Measurements from ENCODE around the gene SCO2. TPM values are rescaled to one million over a fixed set of nuclear protein-coding genes. Genes with fewer than 3 reads are reported as not detected.

SCO2 gene
- total and polyA plus RNA-seq, 2 donors: 0.79 to 3.3 TPM

- Histone ChIP-seq H3K4me1 (ENCODE audit: insufficient read depth) (no peaks in the 10 kb centered on the region), H3K27ac (ENCODE audit: low read depth) (no peak overlapping the region), H3K4me3 (ENCODE audit: low read depth, low read length) (no peak overlapping the region), H3K36me3 (ENCODE audit: insufficient read depth) (no peaks in the 10 kb centered on the region)
- WGBS: 82% methylated on average over 10 of the region's 10 CpGs
- no peak for DNase-seq (ENCODE audit: extremely low spot score)
Observed at GRCh38 chr22:50483106-50483505, 42.3 kb downstream of the SCO2 start.

- no peak overlapping the region for H3K27ac ChIP-seq (ENCODE audit: low read depth)
- H3K4me3 ChIP-seq (ENCODE audit: low read depth, low read length): no peak overlapping the region
- H3K36me3 ChIP-seq (ENCODE audit: insufficient read depth): no peaks in the 10 kb centered on the region
- DNase-seq (ENCODE audit: extremely low spot score): no peak
- 53% methylated on average over 35 of the region's 35 CpGs for WGBS
- no peaks in the 10 kb centered on the region for H3K4me1 ChIP-seq (ENCODE audit: insufficient read depth)
Observed at GRCh38 chr22:50482107-50483074, 43.0 kb downstream of the SCO2 start.

- H3K36me3 ChIP-seq (ENCODE audit: insufficient read depth): no peaks in the 10 kb centered on the region
- no peaks in the 10 kb centered on the region for H3K4me1 ChIP-seq (ENCODE audit: insufficient read depth)
- DNase-seq (ENCODE audit: extremely low spot score): no peak
- H3K4me3 ChIP-seq (ENCODE audit: low read depth, low read length): peak within 1 kb of the TSS; percentile 44
- no peak within 1 kb of the TSS for H3K27ac ChIP-seq (ENCODE audit: low read depth)
- 2% methylated on average over 70 of the region's 70 CpGs for WGBS
Observed at GRCh38 chr22:50481440-50482106, 43.8 kb downstream of the SCO2 start, which contains the start of gene ADM2. ADM2 (plus strand) TSS chr22:50481543; CDS start chr22:50481848, 305 bp downstream.

- Histone ChIP-seq H3K36me3 (ENCODE audit: insufficient read depth) (no peaks in the 10 kb centered on the region), H3K4me3 (ENCODE audit: low read depth, low read length) (peak overlapping the region; percentile 44)
- 3% methylated on average over 45 of the region's 45 CpGs for WGBS
Observed at GRCh38 chr22:50481045-50481439, 44.4 kb downstream of the SCO2 start.

GRCh38 chr22:50479721-50480120 is 45.7 kb downstream of the SCO2 start:
- Histone ChIP-seq H3K4me3 (ENCODE audit: low read depth, low read length) (no peak overlapping the region), H3K4me1 (ENCODE audit: insufficient read depth) (no peaks in the 10 kb centered on the region), H3K36me3 (ENCODE audit: insufficient read depth) (no peaks in the 10 kb centered on the region), H3K27ac (ENCODE audit: low read depth) (no peak overlapping the region)
- no peak for DNase-seq (ENCODE audit: extremely low spot score)
- WGBS: 69% methylated on average over 11 of the region's 11 CpGs

More at GRCh38 chr22:50481045-50481439, 44.4 kb downstream of the SCO2 start:
- DNase-seq (ENCODE audit: extremely low spot score): no peak
- Histone ChIP-seq H3K4me1 (ENCODE audit: insufficient read depth) (no peaks in the 10 kb centered on the region), H3K27ac (ENCODE audit: low read depth) (no peak overlapping the region)

- no peak overlapping the region for H3K27ac ChIP-seq (ENCODE audit: low read depth)
- no peak for DNase-seq (ENCODE audit: extremely low spot score)
- WGBS: 88% methylated on average over 12 of the region's 12 CpGs
- no peak overlapping the region for H3K4me3 ChIP-seq (ENCODE audit: low read depth, low read length)
- no peaks in the 10 kb centered on the region for H3K4me1 ChIP-seq (ENCODE audit: insufficient read depth)
- no peaks in the 10 kb centered on the region for H3K36me3 ChIP-seq (ENCODE audit: insufficient read depth)
Observed at GRCh38 chr22:50477923-50478322, 47.5 kb downstream of the SCO2 start.

- Histone ChIP-seq H3K4me3 (ENCODE audit: low read depth, low read length) (no peak overlapping the region), H3K4me1 (ENCODE audit: insufficient read depth) (no peaks in the 10 kb centered on the region), H3K27ac (ENCODE audit: low read depth) (no peak overlapping the region), H3K36me3 (ENCODE audit: insufficient read depth) (no peaks in the 10 kb centered on the region)
- 76% methylated on average over 7 of the region's 7 CpGs for WGBS
- no peak for DNase-seq (ENCODE audit: extremely low spot score)
Observed at GRCh38 chr22:50476868-50477267, 48.5 kb downstream of the SCO2 start.

GRCh38 chr22:50475652-50476002 is 49.8 kb downstream of the SCO2 start:
- Histone ChIP-seq H3K27ac (ENCODE audit: low read depth) (no peak overlapping the region), H3K4me3 (ENCODE audit: low read depth, low read length) (no peak overlapping the region)

GRCh38 chr22:50474710-50475651 is 50.4 kb downstream of the SCO2 start, which contains the start of gene SBF1:
SBF1 (minus strand) TSS chr22:50475035; CDS start chr22:50474840, 195 bp downstream.
- Histone ChIP-seq H3K4me3 (ENCODE audit: low read depth, low read length) (peak within 1 kb of the TSS; percentile 94), H3K36me3 (ENCODE audit: insufficient read depth) (no peaks in the 10 kb centered on the region), H3K27ac (ENCODE audit: low read depth) (peak within 1 kb of the TSS; percentile 77), H3K4me1 (ENCODE audit: insufficient read depth) (peaks cover 6% of the 10 kb centered on the region)
- peak; percentile 56 for DNase-seq (ENCODE audit: extremely low spot score)
- WGBS: 2% methylated on average over 97 of the region's 97 CpGs

More at GRCh38 chr22:50475652-50476002, 49.8 kb downstream of the SCO2 start:
- peaks cover 4% of the 10 kb centered on the region for H3K4me1 ChIP-seq (ENCODE audit: insufficient read depth)
- 91% methylated on average over 6 of the region's 6 CpGs for WGBS
- no peaks in the 10 kb centered on the region for H3K36me3 ChIP-seq (ENCODE audit: insufficient read depth)
- DNase-seq (ENCODE audit: extremely low spot score): no peak

GRCh38 chr22:50473855-50474671 is 51.3 kb downstream of the SCO2 start:
- 5% methylated on average over 62 of the region's 62 CpGs for WGBS
- no peak overlapping the region for H3K27ac ChIP-seq (ENCODE audit: low read depth)
- no peak for DNase-seq (ENCODE audit: extremely low spot score)

More at GRCh38 chr22:50473855-50474671, 51.3 kb downstream of the SCO2 start:
- H3K36me3 ChIP-seq (ENCODE audit: insufficient read depth): no peaks in the 10 kb centered on the region
- H3K4me3 ChIP-seq (ENCODE audit: low read depth, low read length): peak overlapping the region; percentile 94
- peaks cover 6% of the 10 kb centered on the region for H3K4me1 ChIP-seq (ENCODE audit: insufficient read depth)
